ENCODE results near the gene POLR2A.

- TF ChIP-seq POLR2AphosphoS5 (IDR thresholded peaks at IDR 0.05; ENCODE audit: insufficient read depth, low read depth, low read length) (no peak), FOS (IDR thresholded peaks at IDR 0.05; ENCODE audit: borderline replicate concordance, insufficient read depth, low read length) (no peak), CTCF (IDR thresholded peaks at IDR 0.05; ENCODE audit: extremely low read depth in 1 of 2, insufficient read depth in 1 of 2, low read depth in 1 of 2, low read length in 2 of 2) (peak; percentile 10 to 35), POLR2A (IDR thresholded peaks at IDR 0.05; ENCODE audit: low read depth, low read length) (peak; percentile 15), GATA2 (IDR thresholded peaks at IDR 0.05; ENCODE audit: insufficient read depth, insufficient read length, low read depth, low read length) (no peak), MYC (IDR thresholded peaks at IDR 0.05; ENCODE audit: low read depth, low read length) (no peak)
Measured at GRCh38 chr17:7435676-7436555, 48.2 kb upstream of the POLR2A start.

Data from endothelial cell of umbilical vein (primary cell).